ENCODE results near the gene ANK3.

ANK3 gene

DNA sequence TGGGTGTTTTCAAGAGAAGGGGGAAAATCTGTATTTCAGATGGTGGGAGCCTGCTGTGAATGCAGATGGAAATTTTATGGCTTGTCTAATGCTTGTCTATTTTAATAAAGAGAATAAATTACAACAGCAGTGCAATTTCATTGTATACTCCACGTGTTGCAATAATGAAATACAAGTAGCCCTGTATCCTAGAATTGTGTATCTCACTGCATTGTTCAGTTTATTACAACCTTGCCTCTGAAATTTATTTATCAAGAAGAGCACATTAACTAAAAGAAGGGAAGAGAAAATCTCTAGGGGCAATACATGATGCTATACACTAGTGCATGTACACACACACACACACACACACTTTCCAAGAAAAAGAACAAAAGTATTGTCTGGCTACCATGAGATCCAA is 21.8 kb downstream of the ANK3 start:
- H3K4me3 ChIP-seq (ENCODE audit: control insufficient read depth, low read depth, low read length), result no peak overlapping the region
- TF ChIP-seq, protein P1, sequence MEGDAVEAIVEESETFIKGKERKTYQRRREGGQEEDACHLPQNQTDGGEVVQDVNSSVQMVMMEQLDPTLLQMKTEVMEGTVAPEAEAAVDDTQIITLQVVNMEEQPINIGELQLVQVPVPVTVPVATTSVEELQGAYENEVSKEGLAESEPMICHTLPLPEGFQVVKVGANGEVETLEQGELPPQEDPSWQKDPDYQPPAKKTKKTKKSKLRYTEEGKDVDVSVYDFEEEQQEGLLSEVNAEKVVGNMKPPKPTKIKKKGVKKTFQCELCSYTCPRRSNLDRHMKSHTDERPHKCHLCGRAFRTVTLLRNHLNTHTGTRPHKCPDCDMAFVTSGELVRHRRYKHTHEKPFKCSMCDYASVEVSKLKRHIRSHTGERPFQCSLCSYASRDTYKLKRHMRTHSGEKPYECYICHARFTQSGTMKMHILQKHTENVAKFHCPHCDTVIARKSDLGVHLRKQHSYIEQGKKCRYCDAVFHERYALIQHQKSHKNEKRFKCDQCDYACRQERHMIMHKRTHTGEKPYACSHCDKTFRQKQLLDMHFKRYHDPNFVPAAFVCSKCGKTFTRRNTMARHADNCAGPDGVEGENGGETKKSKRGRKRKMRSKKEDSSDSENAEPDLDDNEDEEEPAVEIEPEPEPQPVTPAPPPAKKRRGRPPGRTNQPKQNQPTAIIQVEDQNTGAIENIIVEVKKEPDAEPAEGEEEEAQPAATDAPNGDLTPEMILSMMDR (IDR thresholded peaks at IDR 0.05; ENCODE audit: control insufficient read depth, insufficient read depth, low read depth, low read length, missing control alignments), result no peak
- no peak for DNase-seq (ENCODE audit: low read depth)

DNA sequence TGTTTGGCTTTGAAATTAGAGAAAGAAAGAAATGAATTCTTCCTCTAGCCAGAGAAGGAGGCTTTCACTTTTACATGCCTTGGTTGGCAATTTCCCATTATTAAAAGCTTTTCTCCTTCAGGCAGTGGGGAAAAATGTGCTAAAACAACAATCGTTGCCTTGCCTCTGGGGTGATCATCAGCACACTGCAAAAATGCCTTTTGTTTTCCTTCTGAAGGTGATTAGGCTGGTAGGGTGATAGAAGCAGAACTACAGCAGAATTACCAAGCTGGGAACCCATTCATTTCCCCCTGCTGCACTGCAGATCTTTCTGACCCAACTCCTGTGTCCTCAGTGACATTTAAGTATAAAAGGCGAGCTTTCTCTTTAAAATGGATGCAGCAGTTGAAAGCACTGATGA is 22.2 kb downstream of the ANK3 start:
- no peak for DNase-seq (ENCODE audit: low read depth)
- H3K4me3 ChIP-seq (ENCODE audit: control insufficient read depth, low read depth, low read length), result no peak overlapping the region
- TF ChIP-seq, protein P1 (IDR thresholded peaks at IDR 0.05; ENCODE audit: control insufficient read depth, insufficient read depth, low read depth, low read length, missing control alignments), result no peak

DNA sequence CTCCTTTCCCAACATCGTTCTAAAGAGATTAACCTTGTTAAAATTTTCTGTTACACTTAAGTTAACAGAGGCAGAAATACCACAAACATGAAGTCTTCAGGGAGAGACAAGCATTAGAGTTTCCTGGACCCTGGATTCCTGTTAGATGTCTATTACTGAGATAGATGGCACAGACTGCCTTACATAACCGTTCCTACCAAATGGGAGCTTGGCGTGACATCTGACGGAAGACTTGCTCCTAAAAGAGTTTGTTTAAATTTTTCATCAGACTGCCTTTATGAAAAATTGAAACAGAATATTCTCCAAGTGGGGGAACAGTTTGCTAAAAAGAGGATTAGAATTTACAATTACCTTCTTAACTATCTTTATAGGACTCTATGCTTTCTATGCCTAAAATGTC is 22.7 kb downstream of the ANK3 start:
- no peak overlapping the region for H3K4me3 ChIP-seq (ENCODE audit: control insufficient read depth, low read depth, low read length)
- TF ChIP-seq, protein P1 (IDR thresholded peaks at IDR 0.05; ENCODE audit: control insufficient read depth, insufficient read depth, low read depth, low read length, missing control alignments), result no peak
- DNase-seq (ENCODE audit: low read depth), result no peak

- H3K4me3 ChIP-seq (ENCODE audit: control insufficient read depth, low read depth, low read length), result no peak overlapping the region
- TF ChIP-seq, protein P1 (IDR thresholded peaks at IDR 0.05; ENCODE audit: control insufficient read depth, insufficient read depth, low read depth, low read length, missing control alignments), result no peak
- no peak for DNase-seq (ENCODE audit: low read depth)
These were observed 26.5 kb downstream of the ANK3 start for GRCh38 chr10:60363187-60363586.

DNA sequence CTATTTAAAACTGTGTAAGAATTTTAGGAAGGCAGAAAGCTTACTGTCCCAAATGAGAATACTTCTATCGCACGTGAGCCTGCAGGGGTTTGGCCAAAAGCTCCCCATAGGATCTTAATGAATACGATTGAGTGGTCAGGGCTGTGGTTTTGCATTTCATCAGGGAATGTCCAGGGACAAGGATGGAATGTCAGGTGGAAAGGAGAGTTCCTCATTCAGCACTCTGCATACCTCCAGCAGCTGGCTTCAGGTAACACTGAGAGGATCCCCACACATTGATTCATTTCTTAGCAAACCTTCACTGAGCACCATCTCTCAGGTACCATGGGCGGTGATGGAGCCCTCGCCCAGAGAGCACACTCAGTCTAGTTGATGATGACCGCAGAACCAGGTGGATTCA is 27.2 kb downstream of the ANK3 start:
- TF ChIP-seq, protein P1 (IDR thresholded peaks at IDR 0.05; ENCODE audit: control insufficient read depth, insufficient read depth, low read depth, low read length, missing control alignments), result no peak
- no peak overlapping the region for H3K4me3 ChIP-seq (ENCODE audit: control insufficient read depth, low read depth, low read length)
- no peak for DNase-seq (ENCODE audit: low read depth)

- no peak overlapping the region for H3K4me3 ChIP-seq (ENCODE audit: control insufficient read depth, low read depth, low read length)
- TF ChIP-seq, protein P1 (IDR thresholded peaks at IDR 0.05; ENCODE audit: control insufficient read depth, insufficient read depth, low read depth, low read length, missing control alignments), result no peak
- no peak for DNase-seq (ENCODE audit: low read depth)
These were observed 30.6 kb downstream of the ANK3 start for GRCh38 chr10:60359066-60359465.

DNA sequence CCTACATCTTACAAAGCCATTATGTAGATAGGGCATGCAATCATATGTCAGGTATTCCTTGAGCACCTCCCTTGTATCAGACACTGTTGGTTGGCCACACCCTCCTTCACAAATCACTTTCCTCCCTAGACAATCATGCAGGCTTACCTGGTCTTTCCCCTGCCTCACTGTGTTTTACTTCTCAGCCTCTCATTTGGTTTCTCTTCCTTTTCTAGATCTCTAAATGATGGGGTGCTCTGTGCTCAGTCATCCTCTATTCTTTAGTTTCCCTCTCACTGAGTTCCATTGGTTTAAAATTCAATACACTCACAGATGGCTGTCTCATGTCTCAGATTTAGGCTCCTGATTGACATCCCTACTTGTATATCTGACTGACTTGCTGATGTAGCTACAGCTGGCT is 31.4 kb downstream of the ANK3 start:
- DNase-seq (ENCODE audit: low read depth), result no peak
- TF ChIP-seq, protein P1 (IDR thresholded peaks at IDR 0.05; ENCODE audit: control insufficient read depth, insufficient read depth, low read depth, low read length, missing control alignments), result no peak

More for the DNA sequence above, 31.4 kb downstream of the ANK3 start:
- H3K4me3 ChIP-seq (ENCODE audit: control insufficient read depth, low read depth, low read length), result no peak overlapping the region

Data from AG09309 (cell line).